AG10803 (cell line): ENCODE measurements around the gene ANKRD44.

Experiments
- DNase-seq: peaks from one replicate; pipeline ENCODE4 v3.0.0; 2010; ENCODE audit warnings: low read depth
- H3K4me3 ChIP-seq: 2 replicates; pipeline ENCODE4 v1.5.1; 2011; ENCODE audit warnings: mild to moderate bottlenecking, low read length, control low read depth
- CTCF ChIP-seq: conservative IDR thresholded peaks from 2 replicates; pipeline ENCODE4 v1.5.1; 2011; ENCODE audit warnings: mild to moderate bottlenecking, low read length, control low read depth, inconsistent platforms

The ANKRD44 gene

GRCh38 chr2:197265036-197265435 lies 45.5 kb downstream of the ANKRD44 start:
- no peak overlapping the region for H3K4me3 ChIP-seq
- TF ChIP-seq CTCF, result no peak

GRCh38 chr2:197264332-197264731 lies 46.2 kb downstream of the ANKRD44 start:
- no peak overlapping the region for H3K4me3 ChIP-seq
- no peak for DNase-seq
- no peak for TF ChIP-seq CTCF

More at GRCh38 chr2:197265036-197265435, 45.5 kb downstream of the ANKRD44 start:
- no peak for DNase-seq

DNA sequence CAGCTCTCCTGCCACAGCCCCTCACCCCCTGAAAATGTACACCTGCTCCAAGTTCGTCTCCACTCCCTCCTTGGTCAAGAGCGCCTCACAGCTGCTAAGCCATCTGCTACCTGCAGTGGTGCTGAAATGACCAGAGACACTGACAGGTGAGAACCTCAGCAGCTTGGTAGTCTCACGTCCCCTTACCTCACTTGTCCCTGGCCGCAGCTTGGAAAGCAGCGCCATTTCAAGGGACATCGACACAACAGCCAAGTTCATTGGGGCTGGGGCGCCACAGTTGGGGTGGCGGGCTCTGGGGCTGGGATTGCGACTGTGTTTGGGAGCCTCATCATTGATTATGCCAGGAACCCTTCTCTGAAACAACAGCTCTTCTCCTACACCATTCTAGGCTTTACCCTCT lies 47.5 kb downstream of the ANKRD44 start:
- no peak for TF ChIP-seq CTCF
- no peak for DNase-seq
- no peak overlapping the region for H3K4me3 ChIP-seq

- no peak for TF ChIP-seq CTCF
- DNase-seq, result no peak
- H3K4me3 ChIP-seq, result no peak overlapping the region
Measured at GRCh38 chr2:197261808-197262226, 48.8 kb downstream of the ANKRD44 start.

DNA sequence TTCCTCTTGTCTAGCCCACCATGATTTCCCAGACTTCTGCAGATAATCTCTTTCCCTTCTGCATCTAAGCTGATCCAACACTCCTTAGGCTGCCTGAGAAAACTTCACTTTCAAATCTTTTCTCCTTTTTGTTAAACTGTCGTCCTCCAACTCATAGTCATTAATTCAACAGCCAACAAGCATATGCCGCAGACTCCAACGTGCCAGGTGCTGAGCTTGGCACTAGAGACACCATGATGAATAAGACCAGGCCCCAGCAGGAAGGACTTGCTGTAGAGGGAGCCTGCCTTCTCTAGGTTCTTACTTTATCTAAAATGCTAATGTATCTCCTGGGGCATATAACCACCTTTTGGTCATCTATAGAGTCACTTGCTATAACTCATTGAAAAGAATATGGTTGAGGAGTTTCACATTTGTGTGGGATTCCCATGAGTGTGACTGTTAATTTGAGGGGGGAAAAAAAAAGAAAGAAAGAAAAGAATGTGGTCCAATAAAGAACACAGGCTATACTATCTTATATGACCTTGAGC lies 51.0 kb downstream of the ANKRD44 start:
- H3K4me3 ChIP-seq, result no peak overlapping the region
- DNase-seq, result no peak
- no peak for TF ChIP-seq CTCF

GRCh38 chr2:197258580-197258979 lies 52.0 kb downstream of the ANKRD44 start:
- H3K4me3 ChIP-seq, result no peak overlapping the region
- DNase-seq, result peak; percentile 79
- no peak for TF ChIP-seq CTCF

DNA sequence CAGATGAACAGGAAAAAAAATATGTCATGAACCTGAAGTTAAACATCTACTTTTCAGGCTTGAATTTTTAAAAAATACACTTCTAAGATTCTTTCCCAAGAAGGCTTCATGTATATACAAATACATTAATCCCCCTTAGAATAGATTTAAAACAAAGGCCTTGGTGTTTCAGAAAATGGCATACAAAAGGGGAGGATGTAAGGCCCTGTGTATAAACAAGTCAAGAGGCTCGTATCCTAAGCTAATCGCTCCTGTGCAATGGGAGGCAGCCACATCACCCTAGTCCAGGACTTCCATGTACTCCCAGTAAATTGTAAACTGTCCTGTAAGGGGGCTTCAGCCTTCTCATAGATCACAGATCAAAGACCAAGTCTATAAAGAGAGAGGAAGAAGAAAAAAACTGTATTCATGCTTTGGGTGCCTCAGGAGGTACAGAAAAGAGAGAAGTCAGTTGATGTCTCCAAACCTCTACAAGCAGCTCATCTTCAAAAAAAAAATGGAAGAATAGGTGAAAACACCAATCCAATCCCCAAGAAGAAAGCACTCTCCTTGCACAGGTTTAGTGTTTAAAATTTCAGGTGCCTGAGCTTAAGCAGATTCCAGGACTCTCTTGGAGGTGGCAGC lies 53.9 kb downstream of the ANKRD44 start:
- H3K4me3 ChIP-seq, result no peak overlapping the region

More for the DNA sequence above, 53.9 kb downstream of the ANKRD44 start:
- no peak for DNase-seq
- no peak for TF ChIP-seq CTCF
